Activated T-helper 1 cell treated with anti-CD3 and anti-CD28 coated beads, Interleukin-12 subunit alpha, Interleukin-12 subunit beta, Interleukin-2, Interleukin-4 antibody, amounts not matched to agents 30 ng/mL and 10 ng/mL and 1 ng/mL, durations not matched to agents 14 hours and 24 hours and 36 hours (primary cell): ENCODE data around the gene TSR3. TPM values are rescaled to one million over a fixed set of nuclear protein-coding genes. Genes with fewer than 3 reads are reported as not detected.

Experiments used
- DNase-seq: peaks from one replicate; pipeline ENCODE4 v3.0.0; 2021; ENCODE audit warnings: low spot score
- H3K27ac Mint-ChIP-seq: one replicate; pipeline ENCODE4 v1.8.0; 2021; ENCODE audit warnings: mild to moderate bottlenecking, mixed read lengths
- H3K27me3 Mint-ChIP-seq: one replicate; pipeline ENCODE4 v1.8.0; 2022; ENCODE audit warnings: mild to moderate bottlenecking, moderate library complexity, mixed read lengths; ENCODE audit not compliant: insufficient read depth
- H3K36me3 Mint-ChIP-seq: one replicate; pipeline ENCODE4 v1.8.0; 2021; ENCODE audit warnings: low read depth, mixed read lengths
- H3K4me1 Mint-ChIP-seq: one replicate; pipeline ENCODE4 v1.8.0; 2021; ENCODE audit warnings: low read depth, mixed read lengths
- H3K4me3 Mint-ChIP-seq: one replicate; pipeline ENCODE4 v1.8.0; 2021; ENCODE audit warnings: mild to moderate bottlenecking, moderate library complexity, mixed read lengths
- H3K9me3 Mint-ChIP-seq: one replicate; pipeline ENCODE4 v1.8.0; 2021; ENCODE audit warnings: mixed read lengths
- intact Hi-C: fragments of 100-400 bp; cut with micrococcal nuclease; formaldehyde crosslinking; loops from one replicate; pipeline ENCODE4 v1.15.1; 2024
- total RNA-seq: library from RNA; stranded (reverse); gene quantifications from 2 replicates; pipeline ENCODE4 v1.2.3, GENCODE V29; 2022

TSR3 gene
- total RNA-seq: 87.4 and 89.4 TPM in 2 replicates

DNA sequence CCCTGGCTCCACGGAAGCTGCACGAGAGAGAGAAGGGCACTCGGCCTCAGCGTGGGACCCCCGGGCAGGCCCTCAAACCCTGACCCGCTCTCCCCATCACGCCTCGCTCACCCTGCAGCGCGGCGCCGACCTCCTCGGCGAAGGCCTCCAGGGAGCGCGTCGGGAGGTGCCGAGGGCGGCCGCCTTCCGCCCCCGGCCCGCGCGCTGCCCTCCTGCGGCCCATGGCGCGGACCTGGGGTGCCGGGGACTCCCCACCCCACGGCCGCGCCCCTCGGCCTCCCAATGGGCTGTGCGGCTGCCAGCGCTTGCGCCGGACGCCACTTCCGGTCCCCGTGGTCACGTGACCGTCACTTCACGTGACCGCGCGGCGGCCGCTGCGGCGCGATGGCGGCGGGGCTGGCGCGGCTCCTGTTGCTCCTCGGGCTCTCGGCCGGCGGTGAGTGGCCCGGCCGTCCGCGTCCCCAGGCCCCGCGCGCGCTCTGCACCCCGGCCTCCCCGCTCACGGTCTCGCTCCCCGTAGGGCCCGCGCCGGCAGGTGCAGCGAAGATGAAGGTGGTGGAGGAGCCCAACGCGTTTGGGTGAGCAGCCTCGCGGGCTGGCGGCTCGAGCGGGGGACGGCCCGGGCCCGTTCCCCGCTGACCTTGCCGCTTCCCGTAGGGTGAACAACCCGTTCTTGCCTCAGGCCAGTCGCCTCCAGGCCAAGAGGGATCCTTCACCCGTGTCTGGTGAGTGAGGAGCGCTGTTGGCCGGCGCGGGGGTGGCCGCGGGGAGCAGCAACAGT lies at the start of gene TSR3, which contains the start of gene GNPTG:
Gene TSR3, minus strand, starts transcription at position 297 of the 781 bp plus-strand sequence. Its CDS starts 74 bp downstream, at position 223.
Gene GNPTG, plus strand, starts transcription at position 350 of the 781 bp plus-strand sequence. Its CDS starts 35 bp downstream, at position 385.
- Mint-ChIP-seq H3K27ac (peak within 1 kb of the TSS; percentile 83), H3K4me1 (peaks cover 18% of the 10 kb centered on the region), H3K27me3 (peaks cover 3% of the 10 kb centered on the region), H3K36me3 (peaks cover 3% of the 10 kb centered on the region), H3K4me3 (peak within 1 kb of the TSS; percentile 90), H3K9me3 (no peaks in the 10 kb centered on the region)
- DNase-seq: peak; percentile 89
- intact Hi-C loops: loop anchor here (1.0 to 5.0 kb wide), 5 partner anchors 8 to 261 kb away; partner anchors contain the start of genes BAIAP3, CRAMP1 and IFT140

- Mint-ChIP-seq H3K36me3 (peaks cover 11% of the 10 kb centered on the region), H3K4me3 (no peak overlapping the region), H3K9me3 (no peaks in the 10 kb centered on the region), H3K4me1 (no peaks in the 10 kb centered on the region), H3K27me3 (no peaks in the 10 kb centered on the region), H3K27ac (no peak overlapping the region)
- intact Hi-C loops: no loop called here
- no peak for DNase-seq
These were observed 49.5 kb upstream of the TSR3 start for GRCh38 chr16:1401061-1401757.

GRCh38 chr16:1398826-1399581 lies 47.3 kb upstream of the TSR3 start:
- Mint-ChIP-seq H3K36me3 (peaks cover 11% of the 10 kb centered on the region), H3K9me3 (no peaks in the 10 kb centered on the region), H3K27ac (no peak overlapping the region), H3K27me3 (no peaks in the 10 kb centered on the region), H3K4me1 (no peaks in the 10 kb centered on the region), H3K4me3 (no peak overlapping the region)
- intact Hi-C loops: no loop called here
- no peak for DNase-seq

DNA sequence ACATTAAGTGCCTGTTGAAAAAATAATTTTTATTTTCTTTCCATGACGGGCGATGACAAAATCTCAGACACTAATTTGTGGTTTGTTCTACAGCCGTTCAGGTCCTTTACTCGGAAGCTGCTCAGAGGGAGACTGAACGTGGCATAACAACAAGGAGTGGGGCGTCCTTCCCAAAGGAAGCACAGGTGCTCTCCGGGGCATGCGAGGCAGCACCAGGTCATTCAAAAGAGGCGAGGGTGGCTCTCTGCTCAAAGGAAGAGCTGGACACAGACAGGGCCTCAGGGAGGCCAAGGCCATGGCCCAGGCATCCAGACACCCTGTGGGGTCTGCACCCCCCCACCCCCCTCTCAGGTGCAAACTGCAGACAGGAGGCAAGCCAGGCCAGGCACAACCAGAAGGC lies 46.7 kb upstream of the TSR3 start:
- no peak for DNase-seq
- peaks cover 9% of the 10 kb centered on the region for H3K36me3 Mint-ChIP-seq
- no peak overlapping the region for H3K27ac Mint-ChIP-seq
- H3K9me3 Mint-ChIP-seq: no peaks in the 10 kb centered on the region
- H3K4me1 Mint-ChIP-seq: no peaks in the 10 kb centered on the region
- no peak overlapping the region for H3K4me3 Mint-ChIP-seq
- H3K27me3 Mint-ChIP-seq: no peaks in the 10 kb centered on the region
- intact Hi-C loops: no loop called here

DNA sequence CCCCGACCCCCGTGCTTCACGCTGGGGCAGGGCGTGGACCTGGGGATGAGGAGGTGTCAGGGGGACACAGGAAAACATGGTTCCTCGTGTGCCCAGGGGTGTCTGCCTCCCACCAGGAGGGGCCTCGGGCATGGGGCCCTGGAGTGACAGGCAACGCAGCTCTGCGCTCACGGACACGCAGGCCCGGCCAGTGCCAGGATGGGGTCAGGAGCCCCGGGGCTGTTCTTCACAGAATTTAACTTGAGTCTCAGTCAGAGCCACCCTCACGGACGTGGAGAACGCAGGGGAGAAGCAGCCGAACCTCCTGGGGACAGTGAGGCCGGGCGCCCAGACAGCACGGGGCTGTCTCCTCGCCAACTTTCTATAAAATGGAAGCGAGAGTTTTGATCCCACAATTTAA lies 46.1 kb upstream of the TSR3 start:
- intact Hi-C loops: no loop called here
- no peak overlapping the region for H3K27ac Mint-ChIP-seq
- no peaks in the 10 kb centered on the region for H3K9me3 Mint-ChIP-seq
- no peak overlapping the region for H3K4me3 Mint-ChIP-seq
- H3K4me1 Mint-ChIP-seq: no peaks in the 10 kb centered on the region
- no peaks in the 10 kb centered on the region for H3K27me3 Mint-ChIP-seq
- DNase-seq: no peak
- H3K36me3 Mint-ChIP-seq: peaks cover 10% of the 10 kb centered on the region

DNA sequence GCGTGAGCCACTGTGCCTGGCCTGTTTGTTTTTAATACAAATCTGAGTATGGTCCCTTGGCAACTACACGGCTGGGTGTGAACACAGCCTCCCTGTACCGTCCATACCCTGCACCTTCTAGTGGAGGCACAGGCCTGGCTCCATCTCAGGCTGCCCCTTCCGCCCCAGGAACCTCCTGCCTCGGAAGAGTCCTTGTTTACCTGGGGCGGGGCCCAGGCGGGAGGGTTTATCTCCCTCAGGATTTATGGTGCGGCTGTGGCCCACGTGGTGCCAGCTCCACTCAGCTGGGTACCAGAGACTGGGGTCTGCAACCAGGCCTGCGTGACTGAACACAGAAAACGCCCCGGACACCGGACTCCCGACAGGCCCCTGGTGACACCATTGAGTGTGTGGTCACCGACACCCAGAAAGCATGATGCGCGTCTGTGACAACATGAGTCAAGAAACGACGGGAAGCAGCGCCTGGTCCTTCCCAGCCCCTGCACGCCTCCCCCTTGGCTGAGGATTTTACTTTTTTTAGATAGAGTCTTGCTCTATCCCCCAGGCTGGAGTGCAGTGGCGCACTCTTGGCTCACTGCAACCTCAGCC lies 43.9 kb upstream of the TSR3 start:
- Mint-ChIP-seq H3K4me3 (no peak overlapping the region), H3K36me3 (peaks cover 1% of the 10 kb centered on the region), H3K27ac (no peak overlapping the region), H3K4me1 (no peaks in the 10 kb centered on the region), H3K27me3 (no peaks in the 10 kb centered on the region), H3K9me3 (no peaks in the 10 kb centered on the region)
- no peak for DNase-seq
- intact Hi-C loops: no loop called here

DNA sequence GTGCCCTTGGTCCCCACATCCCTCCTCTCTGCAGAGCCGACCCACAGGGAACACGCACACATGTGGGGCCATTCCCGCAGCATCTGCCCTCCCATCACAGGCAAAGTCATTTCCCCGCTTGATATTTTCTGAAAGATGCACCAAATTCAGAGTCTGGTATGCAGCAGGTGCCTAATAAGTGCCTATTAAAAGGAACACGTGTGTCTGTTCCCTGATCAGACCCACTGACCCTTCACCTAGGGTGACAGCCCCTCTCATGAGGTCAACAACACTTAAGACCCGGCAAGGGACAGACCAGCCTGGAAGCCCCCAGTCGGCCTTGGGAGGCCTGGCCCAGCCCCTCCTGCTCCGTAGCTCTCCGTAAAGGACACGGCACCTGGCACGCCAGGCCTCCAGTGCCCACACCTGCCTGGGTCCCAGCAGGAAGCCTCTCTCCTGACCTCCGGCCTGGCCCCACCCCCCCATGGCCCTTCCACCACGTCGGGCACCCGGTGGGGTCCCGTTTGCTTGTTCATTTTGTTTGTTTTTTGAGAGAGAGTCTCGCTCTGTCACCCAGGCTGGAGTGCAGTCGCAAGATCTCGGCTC lies 42.8 kb upstream of the TSR3 start:
- H3K36me3 Mint-ChIP-seq: peaks cover 1% of the 10 kb centered on the region
- intact Hi-C loops: no loop called here
- no peaks in the 10 kb centered on the region for H3K4me1 Mint-ChIP-seq
- no peak for DNase-seq
- H3K27ac Mint-ChIP-seq: no peak overlapping the region
- H3K27me3 Mint-ChIP-seq: no peaks in the 10 kb centered on the region
- no peaks in the 10 kb centered on the region for H3K9me3 Mint-ChIP-seq
- H3K4me3 Mint-ChIP-seq: no peak overlapping the region

DNA sequence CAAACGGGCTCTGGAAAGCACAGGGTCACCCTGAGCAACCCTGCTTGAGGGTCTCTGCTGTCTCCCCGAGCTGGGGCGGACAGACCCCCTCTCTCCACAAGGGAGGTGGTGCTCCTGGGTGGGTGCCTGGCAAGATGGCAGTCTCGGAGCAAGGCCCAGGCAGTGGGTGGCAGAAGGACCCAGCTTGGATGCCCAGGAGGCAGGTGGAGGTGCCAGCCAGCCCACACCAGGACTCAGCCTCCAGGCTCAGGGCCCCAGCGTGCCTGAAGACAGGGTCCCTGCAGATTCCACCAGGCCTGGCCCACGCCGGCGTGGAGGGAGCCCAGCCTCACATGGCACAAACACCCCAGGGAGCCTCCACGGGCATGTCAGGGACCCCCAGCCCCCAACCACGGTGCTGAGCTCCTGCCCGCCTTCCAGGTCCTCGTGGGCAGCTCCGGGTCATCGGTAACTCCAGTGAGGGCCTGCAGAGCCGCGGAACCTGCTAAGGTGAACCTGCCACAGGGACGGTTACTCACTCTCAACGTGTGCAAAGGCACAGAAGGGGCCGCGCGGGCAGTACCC lies 42.0 kb upstream of the TSR3 start:
- DNase-seq: no peak
- Mint-ChIP-seq H3K27ac (no peak overlapping the region), H3K9me3 (no peaks in the 10 kb centered on the region), H3K36me3 (peaks cover 1% of the 10 kb centered on the region), H3K4me3 (no peak overlapping the region), H3K27me3 (no peaks in the 10 kb centered on the region), H3K4me1 (no peaks in the 10 kb centered on the region)
- intact Hi-C loops: no loop called here

GRCh38 chr16:1392826-1393225 lies 41.1 kb upstream of the TSR3 start:
- Mint-ChIP-seq H3K9me3 (no peaks in the 10 kb centered on the region), H3K27ac (no peak overlapping the region), H3K36me3 (peaks cover 1% of the 10 kb centered on the region), H3K27me3 (no peaks in the 10 kb centered on the region), H3K4me1 (no peaks in the 10 kb centered on the region), H3K4me3 (no peak overlapping the region)
- no peak for DNase-seq
- intact Hi-C loops: no loop called here

GRCh38 chr16:1390239-1390779 lies 38.6 kb upstream of the TSR3 start:
- peaks cover 1% of the 10 kb centered on the region for H3K36me3 Mint-ChIP-seq
- H3K4me3 Mint-ChIP-seq: no peak overlapping the region
- H3K27ac Mint-ChIP-seq: no peak overlapping the region
- intact Hi-C loops: no loop called here
- H3K4me1 Mint-ChIP-seq: no peaks in the 10 kb centered on the region
- no peaks in the 10 kb centered on the region for H3K9me3 Mint-ChIP-seq
- DNase-seq: no peak
- no peaks in the 10 kb centered on the region for H3K27me3 Mint-ChIP-seq

DNA sequence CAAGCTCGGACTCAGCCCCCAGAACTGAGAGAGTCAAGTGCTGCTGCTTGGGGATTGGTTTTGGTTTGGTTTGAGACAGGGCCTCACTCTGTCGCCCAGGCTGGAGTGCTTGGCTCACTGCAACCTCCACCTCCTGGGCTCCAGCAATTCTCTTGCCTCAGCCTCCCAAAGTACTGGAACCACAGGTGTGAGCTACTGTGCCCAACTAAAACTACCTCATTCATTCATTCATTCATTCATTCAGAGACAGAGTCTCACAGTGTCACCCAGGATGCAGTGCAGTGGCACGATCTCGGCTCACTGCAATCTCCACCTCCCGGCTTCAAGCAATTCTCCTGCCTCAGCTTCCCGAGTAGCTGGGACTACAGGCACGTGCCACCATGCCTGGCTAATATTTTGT lies 38.1 kb upstream of the TSR3 start:
- peaks cover 4% of the 10 kb centered on the region for H3K36me3 Mint-ChIP-seq
- H3K9me3 Mint-ChIP-seq: no peaks in the 10 kb centered on the region
- no peaks in the 10 kb centered on the region for H3K27me3 Mint-ChIP-seq
- no peaks in the 10 kb centered on the region for H3K4me1 Mint-ChIP-seq
- intact Hi-C loops: no loop called here
- no peak overlapping the region for H3K27ac Mint-ChIP-seq
- no peak for DNase-seq
- no peak overlapping the region for H3K4me3 Mint-ChIP-seq

DNA sequence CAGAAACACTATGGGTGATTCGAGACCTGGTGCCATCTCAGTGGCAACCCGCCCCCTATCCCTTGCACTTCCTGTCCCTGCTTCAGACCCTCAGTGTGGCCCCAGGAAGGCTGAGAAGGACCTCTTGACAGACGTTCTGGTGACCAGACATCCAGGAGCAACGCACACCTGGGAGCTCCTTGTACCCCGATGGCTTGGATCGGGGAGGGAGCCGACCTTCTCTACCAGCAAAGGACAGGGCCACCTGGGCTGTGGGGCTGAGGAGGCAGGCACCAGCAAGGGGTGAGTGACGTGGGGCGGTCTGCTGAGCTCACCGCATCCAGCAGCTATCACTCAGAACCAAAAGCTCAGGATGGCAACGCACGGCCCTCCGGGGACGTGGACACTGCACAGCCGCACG lies 35.7 kb upstream of the TSR3 start:
- no peak overlapping the region for H3K27ac Mint-ChIP-seq
- no peaks in the 10 kb centered on the region for H3K27me3 Mint-ChIP-seq
- no peak overlapping the region for H3K4me3 Mint-ChIP-seq
- H3K36me3 Mint-ChIP-seq: peaks cover 3% of the 10 kb centered on the region
- intact Hi-C loops: no loop called here
- H3K9me3 Mint-ChIP-seq: no peaks in the 10 kb centered on the region
- no peak for DNase-seq
- H3K4me1 Mint-ChIP-seq: no peaks in the 10 kb centered on the region
